Heart right ventricle (tissue), 16 donors: ENCODE data around the gene TICRR. TPM values are rescaled to one million over a fixed set of nuclear protein-coding genes. Genes with fewer than 3 reads are reported as not detected.

Experiments
- ATAC-seq, 8 donors: fragments of 200-7000 bp; cut with Tn5 transposase; one replicate each; pipeline ENCODE4 v1.9.1; 2020; ENCODE audit warnings: mild to moderate bottlenecking in 8 of 8, moderate library complexity in 8 of 8, moderate number of reproducible peaks in 1 of 8
- DNase-seq, 2 donors: peaks; one replicate each; pipeline ENCODE4 v3.0.0-alpha.2; 2020
- H3K27ac ChIP-seq, 10 donors: fragments of 200-600 bp; sonication (generic) in 2 of 10; one replicate each; pipeline versions ENCODE4 v1.5.0 to v1.8.0; 2020 to 2022; ENCODE audit warnings: mild to moderate bottlenecking in 3 of 10
- H3K27me3 ChIP-seq, 7 donors: fragments of 200-600 bp; one replicate each; pipeline ENCODE4 v1.8.0; 2021 to 2022; ENCODE audit warnings: mild to moderate bottlenecking in 2 of 7
- H3K36me3 ChIP-seq, 9 donors: fragments of 200-600 bp; sonication (generic) in 1 of 9; one replicate each; pipeline versions ENCODE4 v1.5.0 to v1.8.0; 2020 to 2022; ENCODE audit warnings: mild to moderate bottlenecking in 2 of 9
- H3K4me1 ChIP-seq, 9 donors: fragments of 200-600 bp; sonication (generic) in 1 of 9; one replicate each; pipeline versions ENCODE4 v1.5.0 to v1.8.0; 2020 to 2022; ENCODE audit warnings: mild to moderate bottlenecking in 4 of 9
- H3K4me3 ChIP-seq, 10 donors: fragments of 200-600 bp; sonication (generic) in 2 of 10; one replicate each; pipeline versions ENCODE4 v1.5.0 to v1.8.0; 2020 to 2022; ENCODE audit warnings: mild to moderate bottlenecking in 7 of 10, moderate library complexity in 2 of 10
- H3K9me3 ChIP-seq, 11 donors: fragments of 200-600 bp in 10 of 11; sonication (generic) in 2 of 11; one replicate each; pipeline versions ENCODE4 v1.5.0 to v1.8.0; 2013 to 2022; ENCODE audit warnings: mild to moderate bottlenecking in 2 of 11, control low read depth in 1 of 11, moderate library complexity in 1 of 11
- CTCF ChIP-seq, 9 donors: fragments of 200-600 bp; sonication (generic) in 2 of 9; IDR thresholded peaks; one replicate each; pipeline versions ENCODE4 v1.5.0 to v1.8.0; 2021 to 2022; ENCODE audit warnings: antibody characterized with exemption in 9 of 9, mild to moderate bottlenecking in 5 of 9, moderate library complexity in 1 of 9
- WGBS, 2 donors: extraction: QIAGEN DNeasy Blood & Tissue Kit; methylation state at CpG; one replicate each; pipeline ENCODE4 v1.1.7; 2013; ENCODE audit warnings: inconsistent platforms in 1 of 2; 5-methylcytosine and 5-hydroxymethylcytosine counted together
- intact Hi-C, 10 donors: fragments of 100-400 bp; cut with DNase I; formaldehyde crosslinking; loops; one replicate each; pipeline versions ENCODE4 v1.11.1 to v1.14.2; 2022
- polyA plus RNA-seq, 2 donors: library from polyadenylated mRNA; stranded (reverse); fragments of 200-250 nt; gene quantifications; one replicate each; pipeline ENCODE4 v1.2.3, GENCODE V29; 2013
- total RNA-seq, 10 donors: library from RNA; stranded (reverse); fragmentation: NEBNext Ultra II Directional in 3 of 10; extraction: Animal tissue kit (Norgen Biotek cat#: 25700) in 3 of 10; gene quantifications; one replicate each; pipeline versions ENCODE4 v1.2.1 to v1.2.4, GENCODE V29; 2021 to 2023
- donor health status: Arrhythmogenic right ventricular cardiomyopathy.
- donor health status: ischemic (EF 13 %, LVEDD 7.1; RV severe dilation, severe dysfunction).
- donor health status: healthy with polysubstance abuse.
- donor health status: DM: no; HTN: yes; CAD: no.
- donor health status: DM: no; HTN: no; CAD: no.
- donor health status: ischemic (EF 25% LVEDD 6.9; RV normal size, moderate dysfunction).
- donor health status: ischemic (EF 25% LVEDD 5.7; RV mildly dilated, moderate dysfunction).
- donor health status: healthy.
- donor health status: DM: yes; HTN: yes; CAD: no.
- donor health status: Ischemic cardiomyopathy.
- donor health status: ischemic (EF 35%, LVEDD 5.7; RV mildly dilated, moderate dysfunction).
- donor health status: nonischemic (EF 11% LVEDD 7.7; RV severe dilation, severe dysfunction).
- donor health status: DM: yes; HTN: yes; CAD: no.
- donor health status: PGD.
- donor health status: ischemic (EF 29% LVEDD 5.4; RV normal size, mild dysfunction).
- donor health status: nonischemic (EF 23%, LVEDD 6.1; RV moderate dilation, normal function).

TICRR gene
- total and polyA plus RNA-seq, 12 donors = under 0.01 to 0.93 (median 0.05) TPM; not detected in 6

GRCh38 chr15:89673165-89673512, 97.9 kb downstream of the TICRR start:
- H3K4me1 ChIP-seq = no peaks in the 10 kb centered on the region
- TF ChIP-seq CTCF (IDR thresholded peaks at IDR 0.05) = peak in 7 of 9 donors; percentile 13 to 47 (median 31)
- 56 to 60% methylated on average over 12 of the region's 12 CpGs for WGBS, 2 donors
- H3K27ac ChIP-seq = no peak overlapping the region
- intact Hi-C loops = no loop called here
- no peak for DNase-seq
- H3K9me3 ChIP-seq = no peaks in the 10 kb centered on the region
- H3K4me3 ChIP-seq = no peak overlapping the region
- no peaks in the 10 kb centered on the region for H3K27me3 ChIP-seq
- peak in 2 of 8 donors; percentile 13 to 33 for ATAC-seq
- H3K36me3 ChIP-seq = no peaks in the 10 kb centered on the region

- Histone ChIP-seq H3K27ac (no peak overlapping the region), H3K4me1 (peaks cover 0 to 3% (median 0%) of the 10 kb centered on the region in 9 donors), H3K9me3 (no peaks in the 10 kb centered on the region), H3K27me3 (no peaks in the 10 kb centered on the region), H3K4me3 (no peak overlapping the region), H3K36me3 (no peaks in the 10 kb centered on the region)
- DNase-seq (no peak), ATAC-seq (no peak)
- TF ChIP-seq CTCF (IDR thresholded peaks at IDR 0.05) = no peak
- WGBS, 2 donors = 74 to 76% methylated on average over 4 of the region's 4 CpGs
- intact Hi-C loops = no loop called here
Observed at GRCh38 chr15:89674526-89674925, 99.3 kb downstream of the TICRR start.

- WGBS, 2 donors = 71 to 79% methylated on average over 6 of the region's 6 CpGs
- H3K27me3 ChIP-seq = no peaks in the 10 kb centered on the region
- DNase-seq (no peak), ATAC-seq (no peak)
- peaks cover 0 to 14% (median 8%) of the 10 kb centered on the region in 9 donors for H3K4me1 ChIP-seq
- no peaks in the 10 kb centered on the region for H3K9me3 ChIP-seq
- no peak for TF ChIP-seq CTCF (IDR thresholded peaks at IDR 0.05)
- H3K36me3 ChIP-seq = no peaks in the 10 kb centered on the region
- intact Hi-C loops = no loop called here
- no peak overlapping the region for H3K27ac ChIP-seq
- H3K4me3 ChIP-seq = no peak overlapping the region
Observed at GRCh38 chr15:89675606-89676005, 100.3 kb downstream of the TICRR start.

GRCh38 chr15:89677381-89677780, 102.1 kb downstream of the TICRR start:
- Histone ChIP-seq H3K27me3 (no peaks in the 10 kb centered on the region), H3K9me3 (no peaks in the 10 kb centered on the region), H3K27ac (no peak overlapping the region), H3K36me3 (no peaks in the 10 kb centered on the region), H3K4me3 (no peak overlapping the region), H3K4me1 (peaks cover 4 to 25% (median 16%) of the 10 kb centered on the region in 9 donors)
- ATAC-seq = no peak
- intact Hi-C loops = no loop called here
- no peak for TF ChIP-seq CTCF (IDR thresholded peaks at IDR 0.05)
- 93 to 94% methylated on average over 1 of the region's 1 CpG for WGBS, 2 donors
- DNase-seq = no peak

Other genes starting within 250 kb of the TICRR start
- 10 to 100 TPM; 31.1 to 52.5 (median 34.0) TPM for gene POLG, start 240.6 kb upstream of the TICRR start, total RNA-seq
- gene POLG, start 240.6 kb upstream of the TICRR start, polyA plus RNA-seq = 10 to 100 TPM; 33.9 to 45.1 TPM
- gene RHCG, start 78.9 kb upstream of the TICRR start, total RNA-seq = 1 to 10 TPM in 1 of 10 donors, under 1 TPM in 4, not detected in 5; 0.32 to 1.4 (median 0.77) TPM
- 1 to 10 TPM in 1 of 2 donors, not detected in 1; 1.9 TPM for gene RHCG, start 78.9 kb upstream of the TICRR start, polyA plus RNA-seq
- gene KIF7, start 80.0 kb downstream of the TICRR start, total RNA-seq = 1 to 10 TPM; 1.6 to 4.7 (median 3.1) TPM
- gene KIF7, start 80.0 kb downstream of the TICRR start, polyA plus RNA-seq = 1 to 10 TPM; 1.5 to 3.7 TPM
- 10 to 100 TPM in 4 of 10 donors, 1 to 10 TPM in 4, under 1 TPM in 2; 0.30 to 45.3 (median 6.1) TPM for gene PLIN1, start 103.9 kb downstream of the TICRR start, total RNA-seq
- 10 to 100 TPM; 13.2 to 15.7 TPM for gene PLIN1, start 103.9 kb downstream of the TICRR start, polyA plus RNA-seq
- 10 to 100 TPM in 1 of 10 donors, 1 to 10 TPM in 9; 6.0 to 14.3 (median 9.0) TPM for gene PEX11A, start 115.3 kb downstream of the TICRR start, total RNA-seq
- gene PEX11A, start 115.3 kb downstream of the TICRR start, polyA plus RNA-seq = 1 to 10 TPM; 7.0 to 7.3 TPM
- under 1 TPM in 2 of 10 donors, not detected in 8; 0.15 TPM for gene WDR93, start 115.3 kb downstream of the TICRR start, total RNA-seq
- gene WDR93, start 115.3 kb downstream of the TICRR start, polyA plus RNA-seq = under 1 TPM in 1 of 2 donors, not detected in 1; 0.09 TPM
- gene MESP1, start 175.8 kb downstream of the TICRR start, total RNA-seq = 1 to 10 TPM; 1.3 to 7.6 (median 5.6) TPM
- 1 to 10 TPM; 1.3 to 9.2 TPM for gene MESP1, start 175.8 kb downstream of the TICRR start, polyA plus RNA-seq
- under 1 TPM in 5 of 10 donors, not detected in 5; 0.21 to 0.52 (median 0.32) TPM for gene MESP2, start 200.9 kb downstream of the TICRR start, total RNA-seq
- gene MESP2, start 200.9 kb downstream of the TICRR start, polyA plus RNA-seq = under 1 TPM; 0.04 to 0.73 TPM
- 10 to 100 TPM in 1 of 10 donors, 1 to 10 TPM in 8, under 1 TPM in 1; 0.77 to 17.8 (median 2.4) TPM for gene ANPEP, start 239.4 kb downstream of the TICRR start, total RNA-seq
- gene ANPEP, start 239.4 kb downstream of the TICRR start, polyA plus RNA-seq = 1 to 10 TPM; 6.1 to 9.9 TPM